Psoas muscle (tissue), 8 donors: Measurements from ENCODE around the gene AUTS2. TPM values are rescaled to one million over a fixed set of nuclear protein-coding genes. Genes with fewer than 3 reads are reported as not detected.

Source experiments
- ATAC-seq, 4 donors: fragments of 200-7000 bp; cut with Tn5 transposase; one replicate each; pipeline ENCODE4 v1.9.1; 2020; ENCODE audit warnings: moderate library complexity in 3 of 4, mild to moderate bottlenecking in 2 of 4
- DNase-seq, 2 donors: peaks; one replicate each; pipeline ENCODE4 v3.0.0-alpha.2; 2020
- H3K27ac ChIP-seq: fragments of 200-600 bp; one replicate; pipeline ENCODE4 v1.8.0; 2022
- H3K27me3 ChIP-seq, 3 donors: fragments of 200-600 bp in 1 of 3; one replicate each; pipeline versions ENCODE4 v1.6.1 to v1.8.0; 2013 to 2022; ENCODE audit warnings: low read length in 2 of 3, mild to moderate bottlenecking in 2 of 3, moderate library complexity in 1 of 3; ENCODE audit not compliant: insufficient read depth in 3 of 3
- H3K36me3 ChIP-seq, 2 donors: fragments of 200-600 bp in 1 of 2; one replicate each; pipeline versions ENCODE4 v1.6.1 to v1.8.0; 2013 to 2022; ENCODE audit warnings: low read depth in 1 of 2, mild to moderate bottlenecking in 1 of 2, moderate library complexity in 1 of 2; ENCODE audit not compliant: insufficient read depth in 1 of 2
- H3K4me1 ChIP-seq: fragments of 200-600 bp; one replicate; pipeline ENCODE4 v1.8.0; 2022
- H3K4me3 ChIP-seq: fragments of 200-600 bp; one replicate; pipeline ENCODE4 v1.8.0; 2022; ENCODE audit warnings: mild to moderate bottlenecking
- H3K9me3 ChIP-seq: fragments of 200-600 bp; one replicate; pipeline ENCODE4 v1.8.0; 2022
- WGBS, 3 donors: extraction: QIAGEN DNeasy Blood & Tissue Kit; methylation state at CpG; one replicate each; pipeline versions ENCODE4 v1.1.6 to v1.1.7; 2013; 5-methylcytosine and 5-hydroxymethylcytosine counted together
- intact Hi-C, 2 donors: fragments of 100-400 bp; cut with DNase I; formaldehyde crosslinking; loops; one replicate each; pipeline versions ENCODE4 v1.11.0 to v1.14.2; 2022
- polyA plus RNA-seq, 3 donors: library from polyadenylated mRNA; stranded (reverse); fragments of 200-250 nt; gene quantifications; one replicate each; pipeline ENCODE4 v1.2.3, GENCODE V29; 2013
- total RNA-seq, 4 donors: library from RNA; stranded (reverse); fragmentation: NEBNext Ultra II Directional in 2 of 4; extraction: Animal tissue kit (Norgen Biotek cat#: 25700) in 2 of 4; gene quantifications; one replicate each; pipeline versions ENCODE4 v1.2.1 to v1.2.4, GENCODE V29; 2021 to 2023
- TF ChIP-seq, protein P1 (sequence below): fragments of 200-600 bp; IDR thresholded peaks from one replicate; pipeline ENCODE4 v1.8.0; 2022; ENCODE audit warnings: antibody characterized with exemption
- donor health status: healthy with polysubstance abuse.
- donor health status: DM: no; HTN: no; CAD: no; lungs with moderate emphysema.
- donor health status: Bipolar disorder and iron deficiency.
- donor health status: healthy.
- donor health status: DM: yes; HTN: yes; CAD: no.
- donor health status: DM: no; HTN: no; CAD: no.
- donor health status: DM: no; HTN: no; CAD: no.
- donor health status: DM: yes; HTN: yes; CAD: no.

AUTS2 gene
- total and polyA plus RNA-seq, 7 donors = 5.0 to 33.5 (median 14.3) TPM

DNA sequence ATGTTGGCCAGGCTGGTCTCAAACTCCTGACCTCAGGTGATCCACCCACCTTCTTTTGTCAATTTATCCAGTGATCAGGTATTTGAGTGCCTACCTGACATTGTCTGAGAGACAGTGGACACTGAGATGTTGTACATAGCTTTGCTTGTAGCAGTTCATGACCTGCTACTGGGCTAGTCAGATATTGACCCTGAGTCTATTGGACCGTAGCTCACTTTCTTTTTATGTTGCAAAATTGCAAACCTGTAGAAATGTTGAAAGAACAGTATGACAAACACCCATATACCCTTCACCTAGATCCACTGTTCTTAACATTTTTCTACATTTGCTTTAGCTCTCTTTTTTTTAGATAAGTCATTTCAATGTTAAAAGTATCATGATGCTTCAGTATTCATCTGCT lies 1123.2 kb downstream of the AUTS2 start:
- no peaks in the 10 kb centered on the region for H3K36me3 ChIP-seq
- no peak overlapping the region for H3K4me3 ChIP-seq
- no peak for ATAC-seq
- no peaks in the 10 kb centered on the region for H3K9me3 ChIP-seq
- H3K27ac ChIP-seq = no peak overlapping the region
- intact Hi-C loops = no loop called here
- DNase-seq = no peak
- TF ChIP-seq, protein P1, sequence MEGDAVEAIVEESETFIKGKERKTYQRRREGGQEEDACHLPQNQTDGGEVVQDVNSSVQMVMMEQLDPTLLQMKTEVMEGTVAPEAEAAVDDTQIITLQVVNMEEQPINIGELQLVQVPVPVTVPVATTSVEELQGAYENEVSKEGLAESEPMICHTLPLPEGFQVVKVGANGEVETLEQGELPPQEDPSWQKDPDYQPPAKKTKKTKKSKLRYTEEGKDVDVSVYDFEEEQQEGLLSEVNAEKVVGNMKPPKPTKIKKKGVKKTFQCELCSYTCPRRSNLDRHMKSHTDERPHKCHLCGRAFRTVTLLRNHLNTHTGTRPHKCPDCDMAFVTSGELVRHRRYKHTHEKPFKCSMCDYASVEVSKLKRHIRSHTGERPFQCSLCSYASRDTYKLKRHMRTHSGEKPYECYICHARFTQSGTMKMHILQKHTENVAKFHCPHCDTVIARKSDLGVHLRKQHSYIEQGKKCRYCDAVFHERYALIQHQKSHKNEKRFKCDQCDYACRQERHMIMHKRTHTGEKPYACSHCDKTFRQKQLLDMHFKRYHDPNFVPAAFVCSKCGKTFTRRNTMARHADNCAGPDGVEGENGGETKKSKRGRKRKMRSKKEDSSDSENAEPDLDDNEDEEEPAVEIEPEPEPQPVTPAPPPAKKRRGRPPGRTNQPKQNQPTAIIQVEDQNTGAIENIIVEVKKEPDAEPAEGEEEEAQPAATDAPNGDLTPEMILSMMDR = no peak
- peaks cover 15% of the 10 kb centered on the region for H3K4me1 ChIP-seq
- no peaks in the 10 kb centered on the region for H3K27me3 ChIP-seq
- 97 to 100% (median 97%) methylated on average over 1 of the region's 1 CpG for WGBS, 3 donors

DNA sequence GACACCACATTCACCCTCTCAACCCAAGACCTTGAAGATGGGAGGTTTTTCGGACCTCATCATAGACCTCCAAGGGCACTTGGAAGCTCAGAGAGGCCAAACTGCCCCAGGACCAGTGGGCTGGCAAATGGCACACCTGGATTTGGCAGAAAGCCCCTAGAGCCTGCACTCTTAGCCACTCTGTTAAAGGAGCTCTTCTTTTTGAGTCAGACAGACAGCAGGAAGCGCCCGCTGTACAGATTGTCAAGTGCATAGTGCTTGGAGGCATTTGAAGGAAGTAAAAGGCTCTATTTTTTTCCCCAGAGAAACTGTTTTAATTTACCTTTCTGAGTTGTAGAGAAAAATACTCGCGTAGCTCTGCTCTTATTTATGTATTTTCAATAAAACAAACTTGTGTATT lies 1125.1 kb downstream of the AUTS2 start:
- Histone ChIP-seq H3K27ac (no peak overlapping the region), H3K9me3 (no peaks in the 10 kb centered on the region), H3K27me3 (no peaks in the 10 kb centered on the region), H3K36me3 (no peaks in the 10 kb centered on the region), H3K4me1 (peaks cover 12% of the 10 kb centered on the region), H3K4me3 (no peak overlapping the region)
- no peak for ATAC-seq
- 95 to 96% (median 96%) methylated on average over 5 of the region's 5 CpGs for WGBS, 3 donors
- DNase-seq = no peak
- intact Hi-C loops = no loop called here
- TF ChIP-seq, protein P1 = no peak

DNA sequence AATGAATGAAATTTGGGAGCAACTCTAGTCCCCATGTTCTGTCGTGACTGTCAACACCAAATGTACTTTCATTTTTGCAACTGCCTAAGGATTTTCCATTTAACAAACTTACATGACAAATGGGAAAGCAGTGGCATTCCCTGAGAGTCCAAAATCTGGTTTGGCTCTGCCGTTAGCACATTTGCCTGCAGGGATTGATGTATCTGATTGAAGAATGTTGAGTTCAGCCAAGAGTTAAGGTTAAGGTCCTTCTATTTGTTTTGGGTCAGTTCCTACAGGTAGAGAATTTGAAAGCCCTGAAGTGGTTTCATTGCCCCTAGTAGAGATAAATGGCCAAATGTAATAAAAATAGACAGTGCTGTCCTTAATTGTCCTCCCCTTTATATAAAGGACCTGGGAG lies 1127.2 kb downstream of the AUTS2 start:
- H3K27me3 ChIP-seq = no peaks in the 10 kb centered on the region
- ATAC-seq = no peak
- peaks cover 9% of the 10 kb centered on the region for H3K4me1 ChIP-seq

DNA sequence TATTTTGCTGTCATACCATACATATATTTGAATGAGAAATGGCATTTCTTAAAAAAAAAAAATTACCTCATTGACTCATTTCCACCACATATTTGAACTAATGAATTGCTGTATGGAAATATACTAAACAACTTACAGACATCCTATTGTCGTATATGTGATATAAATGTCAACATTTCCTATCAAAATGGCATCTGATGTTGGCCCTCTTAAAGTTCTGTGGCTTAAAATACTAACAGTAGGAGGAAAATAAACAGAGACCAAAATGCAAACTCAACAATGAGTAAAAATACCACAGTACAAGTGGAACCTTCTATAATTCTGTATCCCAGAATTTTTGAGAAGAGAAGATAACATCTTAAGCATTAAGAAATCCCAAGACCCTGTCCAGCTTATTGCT lies 1128.0 kb downstream of the AUTS2 start:
- H3K36me3 ChIP-seq = no peaks in the 10 kb centered on the region
- intact Hi-C loops = no loop called here
- H3K27ac ChIP-seq = no peak overlapping the region
- 88 to 98% (median 92%) methylated on average over 1 of the region's 1 CpG for WGBS, 3 donors
- ATAC-seq = no peak
- H3K27me3 ChIP-seq = no peaks in the 10 kb centered on the region
- DNase-seq = no peak
- peaks cover 6% of the 10 kb centered on the region for H3K4me1 ChIP-seq
- TF ChIP-seq, protein P1 = no peak
- no peak overlapping the region for H3K4me3 ChIP-seq
- no peaks in the 10 kb centered on the region for H3K9me3 ChIP-seq

More for the DNA sequence above, 1127.2 kb downstream of the AUTS2 start:
- intact Hi-C loops = no loop called here
- DNase-seq = no peak
- 35 to 48% (median 41%) methylated on average over 2 of the region's 2 CpGs for WGBS, 3 donors
- Histone ChIP-seq H3K4me3 (no peak overlapping the region), H3K27ac (no peak overlapping the region), H3K36me3 (no peaks in the 10 kb centered on the region), H3K9me3 (no peaks in the 10 kb centered on the region)
- TF ChIP-seq, protein P1 = no peak

DNA sequence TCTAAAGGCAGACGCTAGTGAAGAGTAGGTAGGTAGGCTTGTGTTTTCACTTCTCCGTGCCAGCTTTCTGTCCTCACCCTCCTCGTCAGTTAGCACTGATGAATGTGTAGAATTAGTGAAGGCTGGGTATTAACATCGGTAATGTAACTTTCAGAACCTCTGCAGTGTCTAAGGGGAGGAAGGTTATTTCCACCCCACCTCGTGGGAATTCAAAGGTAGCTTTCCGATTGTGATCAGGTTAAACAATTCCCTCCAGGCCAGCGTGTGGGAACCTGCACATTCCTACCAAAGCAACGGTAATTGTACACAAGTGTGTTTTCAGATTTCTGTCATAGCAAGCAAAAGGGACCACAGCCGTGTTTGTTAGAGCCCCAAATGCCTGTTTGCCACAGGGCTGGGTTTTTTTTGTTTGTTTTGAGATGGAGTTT lies 1128.7 kb downstream of the AUTS2 start:
- WGBS, 3 donors = 81 to 89% (median 87%) methylated on average over 9 of the region's 9 CpGs
- DNase-seq = no peak
- Histone ChIP-seq H3K4me1 (peaks cover 6% of the 10 kb centered on the region), H3K4me3 (no peak overlapping the region), H3K27ac (no peak overlapping the region), H3K36me3 (no peaks in the 10 kb centered on the region), H3K9me3 (no peaks in the 10 kb centered on the region), H3K27me3 (no peaks in the 10 kb centered on the region)
- no peak for ATAC-seq
- TF ChIP-seq, protein P1 = no peak
- intact Hi-C loops = no loop called here
